Effector CD8-positive, alpha-beta T cell (primary cell): Measurements from ENCODE around the gene DENND6A.
A peak's percentile ranks its signal among the peaks of the same experiment; 100 is the strongest.
"Not testable (repeated sequence)": the region's sequence is repeated elsewhere in the genome, so short reads cannot be mapped to it uniquely, and the experiment has no call there.

Experiments used
- DNase-seq: peaks from one replicate; lab custom pipeline; 2025; lab: John Stamatoyannopoulos, UW
- total RNA-seq, 4 experiments: gene quantifications; one replicate each; lab custom pipeline; 2026; lab: John Stamatoyannopoulos, UW

The DENND6A gene
- total RNA-seq = 38.8 to 65.3 (median 44.9) reads per million in 4 experiments

GRCh38 chr3:57692396-57693147, at the start of gene DENND6A:
TSS of gene DENND6A (minus strand) at chr3:57693077. CDS start at chr3:57693018, 59 bp downstream.
- peak; percentile 92 for DNase-seq

- no peak for DNase-seq
Observed at GRCh38 chr3:57740027-57740426, 47.1 kb upstream of the DENND6A start.

GRCh38 chr3:57738391-57738790, 45.5 kb upstream of the DENND6A start:
- DNase-seq = no peak

GRCh38 chr3:57737840-57738239, 45.0 kb upstream of the DENND6A start:
- no peak for DNase-seq

- no peak for DNase-seq
Observed at GRCh38 chr3:57735405-57735804, 42.5 kb upstream of the DENND6A start.

GRCh38 chr3:57733790-57734189, 40.9 kb upstream of the DENND6A start:
- no peak for DNase-seq

- no peak for DNase-seq
Observed at GRCh38 chr3:57731311-57731710, 38.4 kb upstream of the DENND6A start.

GRCh38 chr3:57730682-57731081, 37.8 kb upstream of the DENND6A start:
- DNase-seq = no peak

- no peak for DNase-seq
Observed at GRCh38 chr3:57729334-57730045, 36.6 kb upstream of the DENND6A start.

GRCh38 chr3:57727106-57727505, 34.2 kb upstream of the DENND6A start:
- no peak for DNase-seq

- DNase-seq = no peak
Observed at GRCh38 chr3:57726397-57726796, 33.5 kb upstream of the DENND6A start.

GRCh38 chr3:57718118-57718517, 25.2 kb upstream of the DENND6A start:
- DNase-seq = no peak

GRCh38 chr3:57717205-57717868, 24.5 kb upstream of the DENND6A start:
- no peak for DNase-seq

GRCh38 chr3:57715686-57716085, 22.8 kb upstream of the DENND6A start:
- no peak for DNase-seq

- no peak for DNase-seq
Observed at GRCh38 chr3:57709559-57709958, 16.7 kb upstream of the DENND6A start.

GRCh38 chr3:57709031-57709430, 16.2 kb upstream of the DENND6A start:
- DNase-seq = no peak

GRCh38 chr3:57706462-57706861, 13.6 kb upstream of the DENND6A start:
- DNase-seq = no peak

- not testable (repeated sequence) for DNase-seq
Observed at GRCh38 chr3:57705351-57705750, 12.5 kb upstream of the DENND6A start.

- no peak for DNase-seq
Observed at GRCh38 chr3:57701781-57702180, 8.9 kb upstream of the DENND6A start.

- DNase-seq = no peak
Observed at GRCh38 chr3:57700737-57701136, 7.9 kb upstream of the DENND6A start.

- DNase-seq = no peak
Observed at GRCh38 chr3:57699591-57699990, 6.7 kb upstream of the DENND6A start.

GRCh38 chr3:57696801-57697321, 4.0 kb upstream of the DENND6A start:
- no peak for DNase-seq
